T-helper 2 cell treated with Interferon-gamma antibody and Interleukin-4, amounts not matched to agents 5 μg/mL and 100 μg/mL, for 36 hours (primary cell): Measurements from ENCODE around the gene CCDC47.

ENCODE experiments used
- DNase-seq: peaks from one replicate; pipeline ENCODE4 v3.0.0; 2021; ENCODE audit warnings: low spot score
- H3K27ac Mint-ChIP-seq: one replicate; pipeline ENCODE4 v1.8.0; 2021; ENCODE audit warnings: mild to moderate bottlenecking, mixed read lengths
- H3K27me3 Mint-ChIP-seq: one replicate; pipeline ENCODE4 v1.8.0; 2021; ENCODE audit warnings: low read depth, mixed read lengths
- H3K36me3 Mint-ChIP-seq: one replicate; pipeline ENCODE4 v1.8.0; 2021; ENCODE audit warnings: low read depth, mixed read lengths
- H3K4me1 Mint-ChIP-seq: one replicate; pipeline ENCODE4 v1.8.0; 2021; ENCODE audit warnings: low read depth, mixed read lengths
- H3K4me3 Mint-ChIP-seq: one replicate; pipeline ENCODE4 v1.8.0; 2022; ENCODE audit warnings: mild to moderate bottlenecking, moderate library complexity, mixed read lengths
- H3K9me3 Mint-ChIP-seq: one replicate; pipeline ENCODE4 v1.8.0; 2021; ENCODE audit warnings: mixed read lengths

Gene CCDC47, protein sequence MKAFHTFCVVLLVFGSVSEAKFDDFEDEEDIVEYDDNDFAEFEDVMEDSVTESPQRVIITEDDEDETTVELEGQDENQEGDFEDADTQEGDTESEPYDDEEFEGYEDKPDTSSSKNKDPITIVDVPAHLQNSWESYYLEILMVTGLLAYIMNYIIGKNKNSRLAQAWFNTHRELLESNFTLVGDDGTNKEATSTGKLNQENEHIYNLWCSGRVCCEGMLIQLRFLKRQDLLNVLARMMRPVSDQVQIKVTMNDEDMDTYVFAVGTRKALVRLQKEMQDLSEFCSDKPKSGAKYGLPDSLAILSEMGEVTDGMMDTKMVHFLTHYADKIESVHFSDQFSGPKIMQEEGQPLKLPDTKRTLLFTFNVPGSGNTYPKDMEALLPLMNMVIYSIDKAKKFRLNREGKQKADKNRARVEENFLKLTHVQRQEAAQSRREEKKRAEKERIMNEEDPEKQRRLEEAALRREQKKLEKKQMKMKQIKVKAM

DNA sequence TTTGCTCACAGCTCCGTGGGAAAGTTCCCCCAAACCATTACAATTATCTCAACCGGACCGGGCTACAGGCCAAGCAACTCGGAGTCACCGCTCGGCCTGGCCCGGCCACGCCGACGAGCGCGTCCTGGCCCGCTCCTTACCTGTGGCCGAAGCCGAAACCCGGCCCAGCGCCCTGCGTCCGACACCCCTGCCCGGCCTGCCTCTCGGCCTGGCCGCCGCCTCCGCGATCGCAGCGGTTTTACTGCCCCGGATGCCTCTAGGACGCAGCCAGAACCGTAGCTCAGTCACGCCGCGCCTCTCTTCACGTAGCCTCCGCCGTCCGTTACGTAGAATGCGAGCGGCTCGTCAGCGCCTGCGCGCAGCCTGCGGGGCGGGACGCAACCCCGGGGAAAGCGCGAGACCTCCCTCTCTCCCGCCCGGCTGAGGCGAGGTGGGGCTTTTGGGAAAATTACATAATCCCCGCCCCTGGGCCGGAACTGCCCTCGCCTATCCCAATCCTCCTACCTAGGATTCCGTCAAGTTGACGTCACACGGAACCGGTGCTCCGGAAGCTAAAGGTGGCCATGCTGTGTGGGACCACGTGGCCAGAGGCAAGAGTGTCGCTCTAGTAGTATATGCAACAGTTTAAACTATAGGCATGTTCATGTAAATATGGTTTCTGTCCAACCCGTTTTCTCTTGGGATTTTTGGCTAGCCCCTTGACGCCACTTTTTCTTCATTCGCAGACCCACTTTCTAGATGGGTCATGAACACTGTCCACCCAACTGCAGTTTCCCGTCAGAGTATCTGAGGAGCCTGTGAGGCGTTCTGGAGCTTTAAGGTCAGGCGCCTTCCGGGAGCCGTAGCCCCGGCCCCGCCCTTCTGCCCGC lies at the start of gene CCDC47:
Gene CCDC47 (minus strand): TSS at position 326 of the 869 bp plus-strand sequence. CDS start 7,422 bp downstream, outside the sequence.
- DNase-seq, result peak; percentile 99
- Mint-ChIP-seq H3K36me3 (peaks cover 43% of the 10 kb centered on the region), H3K4me1 (peaks cover 38% of the 10 kb centered on the region), H3K27me3 (no peaks in the 10 kb centered on the region), H3K4me3 (peak within 1 kb of the TSS; percentile 96), H3K27ac (peak within 1 kb of the TSS; percentile 97), H3K9me3 (no peaks in the 10 kb centered on the region)

DNA sequence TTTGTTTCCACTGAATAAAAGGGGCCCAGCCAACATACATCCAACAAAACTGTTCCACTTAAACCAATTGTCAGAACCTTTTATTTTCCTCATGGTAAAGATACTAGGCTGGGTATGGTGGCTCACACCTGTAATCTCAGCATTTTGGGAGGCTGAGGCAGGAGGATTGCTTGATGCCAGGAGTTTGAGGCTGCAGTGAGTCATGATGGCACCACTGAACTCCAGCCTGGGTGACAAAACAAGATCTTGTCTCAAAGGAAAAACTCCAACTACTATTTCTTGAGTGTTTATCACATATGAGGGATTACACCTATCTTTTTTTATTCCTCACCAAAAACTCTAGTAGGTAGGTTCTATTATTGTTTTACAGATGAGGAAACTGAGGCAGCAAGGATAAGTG lies 49.1 kb upstream of the CCDC47 start:
- Mint-ChIP-seq H3K4me1 (peaks cover 36% of the 10 kb centered on the region), H3K4me3 (no peak overlapping the region), H3K36me3 (peaks cover 77% of the 10 kb centered on the region), H3K27me3 (no peaks in the 10 kb centered on the region), H3K27ac (no peak overlapping the region), H3K9me3 (no peaks in the 10 kb centered on the region)
- no peak for DNase-seq

DNA sequence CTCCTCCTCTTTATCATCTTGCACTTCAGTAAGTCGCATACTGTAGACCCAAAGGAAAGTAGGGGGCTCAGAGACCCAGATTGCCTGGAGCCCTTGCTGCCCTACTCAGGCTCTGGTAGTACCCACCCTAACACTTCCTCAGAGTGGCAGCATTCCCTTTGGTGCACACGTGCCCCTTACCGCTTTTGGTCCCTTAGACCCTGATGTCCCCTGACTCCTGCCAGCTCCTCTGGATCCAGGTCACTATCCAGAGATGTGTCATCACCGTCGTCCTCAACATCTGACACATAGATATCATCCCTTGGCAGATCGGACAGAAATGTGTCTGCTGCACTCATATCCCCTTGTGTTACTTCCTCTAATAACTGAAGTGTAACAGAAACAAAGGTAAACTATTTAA lies 48.4 kb upstream of the CCDC47 start:
- peak overlapping the region; percentile 66 for H3K4me3 Mint-ChIP-seq

DNA sequence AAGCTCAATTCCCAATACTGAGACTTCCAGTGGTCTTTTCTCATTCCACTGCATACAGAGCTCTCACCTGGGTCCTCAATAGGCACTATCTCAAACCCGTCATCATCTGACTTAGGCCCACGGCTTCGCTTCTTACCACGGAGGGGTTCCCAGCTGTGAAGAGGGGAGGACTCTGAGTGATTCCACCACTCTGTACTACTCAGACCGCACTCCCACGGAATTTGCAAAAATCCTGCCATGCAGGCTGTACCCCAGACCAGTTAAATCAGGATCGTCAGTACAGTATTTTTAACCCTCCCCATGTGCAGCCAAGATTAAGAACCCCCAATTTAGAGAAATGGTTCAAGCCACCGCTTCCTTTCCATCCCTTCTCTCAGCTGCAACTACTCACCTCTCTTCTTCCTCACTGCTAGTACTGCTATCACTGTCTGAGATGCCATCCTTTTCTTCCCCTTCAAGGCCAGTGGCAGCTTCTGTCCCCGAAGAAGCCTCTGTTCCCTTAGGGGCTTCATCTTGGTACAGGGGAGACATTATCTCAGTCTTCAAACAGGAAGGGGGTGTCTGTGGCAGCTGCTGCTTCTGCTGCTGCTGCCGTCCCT lies 47.7 kb upstream of the CCDC47 start:
- Mint-ChIP-seq H3K36me3 (peaks cover 83% of the 10 kb centered on the region), H3K27me3 (no peaks in the 10 kb centered on the region), H3K27ac (peak overlapping the region; percentile 62), H3K9me3 (no peaks in the 10 kb centered on the region), H3K4me1 (peaks cover 33% of the 10 kb centered on the region), H3K4me3 (peak overlapping the region; percentile 51)
- DNase-seq, result no peak

More for the DNA sequence above, 48.4 kb upstream of the CCDC47 start:
- peaks cover 82% of the 10 kb centered on the region for H3K36me3 Mint-ChIP-seq
- no peak for DNase-seq
- H3K9me3 Mint-ChIP-seq, result no peaks in the 10 kb centered on the region
- peaks cover 36% of the 10 kb centered on the region for H3K4me1 Mint-ChIP-seq
- peak overlapping the region; percentile 78 for H3K27ac Mint-ChIP-seq
- no peaks in the 10 kb centered on the region for H3K27me3 Mint-ChIP-seq

DNA sequence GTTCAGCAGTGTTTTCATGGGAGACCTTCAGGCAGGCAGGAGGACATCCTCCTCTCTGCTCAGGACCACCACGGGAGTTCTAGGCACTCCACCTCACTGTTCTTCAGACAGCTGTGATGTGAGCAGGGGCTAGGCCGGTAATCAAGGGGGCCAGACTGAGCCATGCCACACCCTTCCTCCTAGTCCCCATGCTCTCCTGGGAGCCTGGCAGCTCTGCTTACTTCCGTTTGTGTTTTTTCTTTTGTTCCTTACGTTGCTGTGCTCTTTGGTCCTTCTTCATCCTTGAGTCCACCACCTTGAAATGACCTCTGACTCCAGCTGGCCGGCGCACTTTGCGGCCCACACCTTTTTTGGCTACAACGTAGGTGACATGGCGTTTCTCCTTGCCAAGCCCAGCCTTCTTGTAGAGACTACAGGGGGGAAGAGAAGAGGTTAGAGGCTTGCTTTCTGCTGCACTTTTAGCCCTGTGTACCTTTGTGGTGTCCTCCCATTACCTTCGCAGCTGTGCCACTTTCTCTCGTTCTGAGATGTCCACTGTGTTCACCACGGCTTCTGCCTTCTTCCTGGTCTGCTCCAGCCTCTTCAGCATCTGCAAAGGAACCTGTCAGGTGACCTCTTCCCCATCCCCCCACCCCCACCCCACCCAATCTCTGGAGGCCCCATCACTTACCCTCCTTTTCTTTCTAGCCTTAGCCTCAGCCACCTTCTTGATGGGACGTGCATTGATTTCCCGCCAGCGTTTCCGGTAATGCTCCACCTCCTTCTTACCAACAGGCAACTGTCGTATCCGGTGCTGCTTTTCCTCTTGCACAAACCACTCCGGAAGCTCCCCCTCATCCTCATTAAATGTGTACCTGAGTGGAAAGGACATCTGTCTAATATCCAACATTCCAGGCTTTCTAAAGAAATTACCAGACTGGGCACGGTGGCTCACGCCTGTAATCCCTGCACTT lies 46.5 kb upstream of the CCDC47 start:
- Mint-ChIP-seq H3K36me3 (peaks cover 84% of the 10 kb centered on the region), H3K4me3 (peak overlapping the region; percentile 66), H3K4me1 (peaks cover 24% of the 10 kb centered on the region), H3K27ac (peak overlapping the region; percentile 70), H3K9me3 (no peaks in the 10 kb centered on the region), H3K27me3 (no peaks in the 10 kb centered on the region)
- DNase-seq, result no peak

DNA sequence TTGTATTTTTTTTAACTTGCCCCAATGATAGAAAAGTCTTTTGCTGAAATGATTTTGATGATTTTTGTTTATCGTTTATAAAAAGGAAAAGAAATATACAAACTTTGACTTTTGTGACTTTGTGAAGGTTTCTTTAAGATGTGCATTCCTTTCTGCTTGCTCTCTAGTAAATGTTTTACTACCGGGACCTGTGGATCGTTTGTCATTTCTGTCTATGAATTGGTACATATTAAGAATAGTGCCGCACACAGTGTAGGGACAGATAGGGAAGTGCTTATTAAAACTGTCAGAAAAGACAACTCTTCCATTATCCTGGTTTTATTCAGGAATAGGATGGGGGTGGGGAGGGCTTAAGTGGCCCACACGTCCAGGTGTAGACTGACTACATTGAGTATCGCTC lies 45.7 kb upstream of the CCDC47 start:
- H3K4me1 Mint-ChIP-seq, result peaks cover 23% of the 10 kb centered on the region
- peaks cover 81% of the 10 kb centered on the region for H3K36me3 Mint-ChIP-seq
- peak overlapping the region; percentile 66 for H3K4me3 Mint-ChIP-seq
- peak overlapping the region; percentile 70 for H3K27ac Mint-ChIP-seq
- H3K9me3 Mint-ChIP-seq, result no peaks in the 10 kb centered on the region
- H3K27me3 Mint-ChIP-seq, result no peaks in the 10 kb centered on the region
- no peak for DNase-seq

DNA sequence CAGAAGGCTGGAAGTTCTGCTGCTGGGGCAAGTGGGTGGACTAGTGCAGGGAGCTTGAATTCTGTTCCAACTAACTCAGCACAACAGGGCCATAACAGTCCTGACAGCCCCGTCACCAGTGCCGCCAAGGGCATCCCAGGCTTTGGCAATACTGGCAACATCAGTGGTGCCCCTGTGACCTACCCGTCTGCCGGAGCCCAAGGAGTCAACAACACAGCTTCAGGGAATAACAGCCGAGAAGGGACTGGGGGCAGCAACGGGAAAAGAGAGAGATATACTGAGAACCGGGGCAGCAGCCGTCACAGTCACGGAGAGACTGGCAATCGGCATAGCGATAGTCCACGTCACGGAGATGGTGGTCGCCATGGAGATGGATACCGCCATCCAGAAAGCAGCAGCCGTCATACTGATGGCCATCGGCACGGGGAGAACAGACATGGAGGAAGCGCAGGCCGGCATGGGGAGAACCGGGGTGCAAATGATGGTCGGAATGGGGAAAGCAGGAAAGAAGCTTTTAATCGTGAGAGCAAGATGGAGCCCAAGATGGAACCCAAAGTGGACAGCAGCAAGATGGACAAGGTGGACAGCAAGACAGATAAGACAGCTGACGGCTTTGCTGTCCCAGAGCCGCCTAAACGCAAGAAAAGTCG lies 44.5 kb upstream of the CCDC47 start:
- Mint-ChIP-seq H3K9me3 (no peaks in the 10 kb centered on the region), H3K4me3 (no peak overlapping the region), H3K27ac (no peak overlapping the region)

DNA sequence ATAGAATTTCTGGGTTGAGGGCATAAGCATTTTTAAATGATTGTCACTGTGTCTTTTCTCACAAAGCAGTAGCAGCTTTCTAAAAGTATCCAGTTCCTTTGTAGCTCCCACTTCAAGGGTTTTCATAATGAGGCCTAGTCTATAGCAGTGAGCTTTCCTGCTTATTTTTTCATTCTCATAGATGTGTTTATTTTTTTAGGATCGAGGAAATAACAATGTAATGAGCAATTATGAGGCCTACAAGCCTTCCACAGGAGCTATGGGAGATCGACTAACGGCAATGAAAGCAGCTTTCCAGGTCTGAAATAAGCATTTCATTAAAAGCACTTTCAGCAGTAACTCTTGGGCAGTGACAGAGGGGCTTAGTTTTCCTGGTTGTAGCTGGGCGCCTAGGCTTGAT lies 43.3 kb upstream of the CCDC47 start:
- Mint-ChIP-seq H3K36me3 (peaks cover 83% of the 10 kb centered on the region), H3K27me3 (no peaks in the 10 kb centered on the region), H3K27ac (no peak overlapping the region), H3K4me3 (no peak overlapping the region), H3K4me1 (peaks cover 9% of the 10 kb centered on the region), H3K9me3 (no peaks in the 10 kb centered on the region)
- no peak for DNase-seq

More for the DNA sequence above, 44.5 kb upstream of the CCDC47 start:
- H3K4me1 Mint-ChIP-seq, result peaks cover 13% of the 10 kb centered on the region
- no peak for DNase-seq
- peaks cover 83% of the 10 kb centered on the region for H3K36me3 Mint-ChIP-seq
- no peaks in the 10 kb centered on the region for H3K27me3 Mint-ChIP-seq

DNA sequence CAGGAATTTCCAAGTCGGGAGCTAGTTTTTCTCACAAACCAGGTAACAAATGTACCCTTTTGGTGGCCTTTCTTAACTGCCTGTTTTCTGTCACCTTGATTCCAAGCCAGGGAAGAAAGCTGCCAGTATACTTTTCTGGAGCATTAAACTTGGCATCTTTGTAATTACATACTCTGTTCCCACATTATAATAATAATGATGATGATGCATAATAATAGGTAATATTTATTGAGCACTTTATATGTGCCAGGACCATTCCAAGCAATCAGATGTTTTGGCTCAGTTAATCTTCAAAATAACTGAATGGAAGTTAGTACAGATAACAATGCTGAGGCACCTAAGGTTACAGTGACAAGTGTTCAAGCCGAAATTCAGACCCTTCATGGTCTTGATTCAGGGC lies 42.7 kb upstream of the CCDC47 start:
- Mint-ChIP-seq H3K4me3 (no peak overlapping the region), H3K27ac (no peak overlapping the region), H3K9me3 (no peaks in the 10 kb centered on the region), H3K27me3 (no peaks in the 10 kb centered on the region), H3K4me1 (peaks cover 7% of the 10 kb centered on the region), H3K36me3 (peaks cover 84% of the 10 kb centered on the region)
- no peak for DNase-seq

DNA sequence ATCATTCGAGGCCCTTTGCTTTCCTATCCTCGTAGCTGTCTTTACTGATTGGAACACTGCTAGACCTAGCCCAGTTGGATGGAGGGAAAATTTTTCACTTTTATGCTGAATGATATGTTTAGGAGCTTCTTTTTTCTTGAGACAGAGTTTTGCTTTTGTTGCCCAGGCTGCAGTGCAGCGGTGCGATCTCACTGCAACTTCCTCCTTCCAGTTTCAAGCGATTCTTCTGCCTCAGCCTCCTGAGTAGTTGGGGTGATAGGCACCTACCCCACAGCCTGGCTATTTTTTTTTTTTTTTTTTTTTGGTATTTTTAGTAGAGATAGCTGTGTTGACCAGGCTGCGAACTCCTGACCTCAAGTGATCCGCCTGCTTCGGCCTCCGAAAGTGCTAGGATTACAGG lies 36.6 kb upstream of the CCDC47 start:
- Mint-ChIP-seq H3K27me3 (no peaks in the 10 kb centered on the region), H3K27ac (no peak overlapping the region), H3K36me3 (peaks cover 79% of the 10 kb centered on the region), H3K9me3 (no peaks in the 10 kb centered on the region), H3K4me3 (no peak overlapping the region), H3K4me1 (peaks cover 2% of the 10 kb centered on the region)
- no peak for DNase-seq

DNA sequence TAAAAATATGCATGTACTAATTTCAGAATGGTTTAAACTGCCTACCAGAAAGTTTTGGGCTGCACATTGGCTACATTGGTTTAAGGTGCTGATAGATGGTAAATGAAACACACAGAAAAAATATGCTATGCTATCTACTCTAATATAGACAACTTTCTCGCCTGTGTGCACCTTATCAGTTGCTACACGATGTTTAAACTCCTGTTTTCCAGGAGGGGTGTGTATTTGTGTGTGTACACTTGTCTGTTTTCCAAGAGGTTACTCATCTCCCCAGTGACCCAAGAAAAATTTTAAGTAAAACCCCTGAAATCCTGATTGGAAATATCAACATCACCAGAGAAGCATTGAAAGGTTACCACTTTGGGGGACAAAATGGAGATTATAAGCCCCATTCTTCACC lies 32.2 kb upstream of the CCDC47 start:
- no peak overlapping the region for H3K4me3 Mint-ChIP-seq
- H3K36me3 Mint-ChIP-seq, result peaks cover 62% of the 10 kb centered on the region
- H3K27ac Mint-ChIP-seq, result no peak overlapping the region
- H3K4me1 Mint-ChIP-seq, result peaks cover 4% of the 10 kb centered on the region
- no peaks in the 10 kb centered on the region for H3K9me3 Mint-ChIP-seq
- H3K27me3 Mint-ChIP-seq, result no peaks in the 10 kb centered on the region
- DNase-seq, result no peak

DNA sequence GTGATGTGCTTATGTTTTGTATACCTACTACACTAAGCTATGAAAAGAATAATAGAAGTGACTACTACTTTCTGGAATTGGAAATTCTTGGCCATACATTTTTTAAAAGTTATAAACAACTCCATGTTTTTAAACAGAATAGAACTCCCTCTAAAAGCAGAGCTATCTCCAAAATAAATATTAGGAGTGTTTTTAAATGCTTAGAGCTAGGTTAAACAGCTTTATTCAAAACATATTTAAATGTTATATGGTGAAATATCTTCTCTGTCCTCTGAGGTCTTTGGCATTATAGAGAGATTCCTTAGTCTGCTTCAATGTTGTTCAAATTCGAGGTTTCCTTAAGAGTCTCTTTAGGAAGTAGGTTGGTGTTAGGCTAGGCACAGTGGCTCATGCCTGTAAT lies 30.9 kb upstream of the CCDC47 start:
- Mint-ChIP-seq H3K4me1 (peaks cover 4% of the 10 kb centered on the region), H3K9me3 (no peaks in the 10 kb centered on the region), H3K36me3 (peaks cover 65% of the 10 kb centered on the region), H3K27me3 (no peaks in the 10 kb centered on the region), H3K4me3 (no peak overlapping the region), H3K27ac (no peak overlapping the region)
- DNase-seq, result no peak
